Activated T-cell treated with anti-CD3 and anti-CD28 coated beads, Interleukin-2, amount 50 U/mL, for 4 hours (primary cell): Measurements from ENCODE around the gene CHST8. TPM values are rescaled to one million over a fixed set of nuclear protein-coding genes. Genes with fewer than 3 reads are reported as not detected.

ENCODE experiments used
- ATAC-seq, 2 donors: fragments of 200-7000 bp; cut with Tn5 transposase; one replicate each; pipeline ENCODE4 v1.10.0; 2021
- DNase-seq: peaks from one replicate; pipeline ENCODE4 v3.0.0-alpha.2; 2020
- H3K27me3 Mint-ChIP-seq: one replicate; pipeline ENCODE4 v1.8.0; 2021; ENCODE audit warnings: low read depth, mixed read lengths
- H3K36me3 Mint-ChIP-seq: one replicate; pipeline ENCODE4 v1.8.0; 2022; ENCODE audit warnings: mixed read lengths; ENCODE audit not compliant: insufficient read depth
- H3K4me1 Mint-ChIP-seq: one replicate; pipeline ENCODE4 v1.8.0; 2021; ENCODE audit warnings: low read depth, mixed read lengths
- H3K4me3 Mint-ChIP-seq: one replicate; pipeline ENCODE4 v1.8.0; 2021; ENCODE audit warnings: mild to moderate bottlenecking, moderate library complexity, mixed read lengths
- H3K9me3 Mint-ChIP-seq: one replicate; pipeline ENCODE4 v1.8.0; 2021; ENCODE audit warnings: mixed read lengths
- total RNA-seq, 3 donors: library from RNA; stranded (reverse); gene quantifications; one replicate each; pipeline ENCODE4 v1.2.1, GENCODE V29; 2021

CHST8 gene
- total RNA-seq, 3 donors from 2014 or later = not detected

DNA sequence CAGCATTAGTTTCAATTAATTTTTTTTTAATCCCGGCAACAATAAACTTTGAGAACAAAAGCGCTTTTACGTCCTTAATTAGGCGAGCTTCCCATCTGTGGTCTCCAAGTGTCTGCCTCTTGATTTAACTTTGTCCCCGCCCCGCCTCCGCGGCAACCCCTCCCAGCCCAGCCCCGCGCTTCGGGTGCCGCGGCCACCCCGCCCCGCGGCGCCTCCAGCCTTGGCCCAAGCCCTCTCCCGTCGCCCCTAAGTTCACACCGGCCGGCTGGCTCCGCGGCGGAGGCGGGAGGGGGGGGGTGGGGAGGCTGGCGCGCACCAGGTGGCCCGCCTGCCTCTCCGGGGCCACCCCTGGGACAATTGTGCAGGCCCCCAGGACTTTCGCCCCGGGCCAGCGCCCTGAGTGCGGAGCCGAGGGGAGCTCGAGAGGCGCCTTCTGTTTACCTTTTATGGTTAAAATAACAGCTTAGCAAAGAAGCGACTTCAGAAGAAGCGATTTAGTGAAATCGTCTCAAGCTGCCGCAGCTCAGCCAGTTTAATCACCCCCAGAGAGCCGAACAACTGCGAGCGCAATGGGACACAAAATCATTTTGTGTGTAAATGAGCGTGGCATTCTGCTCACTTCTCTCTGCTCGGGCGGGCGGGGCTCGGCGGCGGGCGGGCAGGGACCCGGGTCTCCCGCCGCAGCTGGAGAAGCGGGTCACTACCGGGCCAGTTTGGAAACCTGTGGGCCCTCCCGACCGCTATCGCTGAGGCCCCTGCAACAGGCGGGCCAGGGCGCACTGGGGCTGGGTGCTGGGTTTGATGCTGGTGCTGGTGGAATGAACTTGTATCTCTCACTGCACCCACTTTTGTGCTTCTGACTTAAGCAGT is 176.3 kb downstream of the CHST8 start:
- Mint-ChIP-seq H3K4me3 (peak overlapping the region; percentile 79), H3K27me3 (peaks cover 27% of the 10 kb centered on the region), H3K4me1 (peaks cover 3% of the 10 kb centered on the region), H3K9me3 (no peaks in the 10 kb centered on the region), H3K36me3 (no peaks in the 10 kb centered on the region)
- no peak for ATAC-seq
- no peak for DNase-seq

DNA sequence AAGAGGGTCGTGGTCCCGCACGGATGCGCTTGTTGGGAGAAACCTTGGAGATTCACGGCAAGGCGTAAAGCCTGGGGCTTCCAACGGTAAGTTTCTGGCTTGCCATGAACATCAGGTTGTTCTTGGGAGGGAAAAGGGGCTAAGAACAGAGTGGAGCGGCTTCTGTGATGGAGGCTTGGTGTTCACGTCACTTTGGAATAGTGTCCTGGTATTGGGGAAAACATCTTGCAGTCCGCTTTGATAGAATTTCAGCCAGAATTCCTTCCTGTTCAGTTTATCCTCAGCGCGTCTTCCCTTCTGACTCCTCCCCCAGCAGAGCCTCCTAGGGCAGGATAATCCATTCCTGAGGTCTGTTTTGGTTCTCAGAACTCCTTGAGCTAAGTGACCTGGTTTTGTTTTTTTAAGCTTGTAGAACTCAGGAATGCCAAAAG is 176.9 kb downstream of the CHST8 start:
- no peak for DNase-seq
- Mint-ChIP-seq H3K27me3 (peaks cover 22% of the 10 kb centered on the region), H3K36me3 (no peaks in the 10 kb centered on the region), H3K4me1 (peaks cover 3% of the 10 kb centered on the region), H3K9me3 (no peaks in the 10 kb centered on the region), H3K4me3 (no peak overlapping the region)
- no peak for ATAC-seq

DNA sequence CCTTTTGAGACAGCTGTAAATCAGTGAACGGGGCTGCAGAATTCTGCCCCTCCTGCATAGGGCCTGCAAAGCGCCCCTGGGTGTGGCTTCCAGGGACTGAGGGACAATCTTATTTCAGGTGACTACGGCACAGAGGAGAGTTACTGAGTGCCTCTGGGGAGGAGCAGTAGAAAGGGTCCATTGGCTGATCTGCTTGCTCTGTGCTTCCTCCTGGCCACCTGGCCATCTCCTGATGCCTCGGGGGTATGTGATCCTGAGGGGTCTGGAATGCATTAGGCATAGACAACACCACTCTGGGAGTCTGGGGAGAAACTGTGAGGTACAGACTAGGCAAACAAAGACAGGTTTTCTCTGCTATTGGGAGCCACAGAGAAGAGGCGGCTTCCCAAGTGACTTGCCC is 177.7 kb downstream of the CHST8 start:
- no peak for ATAC-seq
- Mint-ChIP-seq H3K4me1 (peaks cover 3% of the 10 kb centered on the region), H3K4me3 (no peak overlapping the region), H3K9me3 (no peaks in the 10 kb centered on the region), H3K36me3 (no peaks in the 10 kb centered on the region), H3K27me3 (peaks cover 16% of the 10 kb centered on the region)
- DNase-seq = no peak

DNA sequence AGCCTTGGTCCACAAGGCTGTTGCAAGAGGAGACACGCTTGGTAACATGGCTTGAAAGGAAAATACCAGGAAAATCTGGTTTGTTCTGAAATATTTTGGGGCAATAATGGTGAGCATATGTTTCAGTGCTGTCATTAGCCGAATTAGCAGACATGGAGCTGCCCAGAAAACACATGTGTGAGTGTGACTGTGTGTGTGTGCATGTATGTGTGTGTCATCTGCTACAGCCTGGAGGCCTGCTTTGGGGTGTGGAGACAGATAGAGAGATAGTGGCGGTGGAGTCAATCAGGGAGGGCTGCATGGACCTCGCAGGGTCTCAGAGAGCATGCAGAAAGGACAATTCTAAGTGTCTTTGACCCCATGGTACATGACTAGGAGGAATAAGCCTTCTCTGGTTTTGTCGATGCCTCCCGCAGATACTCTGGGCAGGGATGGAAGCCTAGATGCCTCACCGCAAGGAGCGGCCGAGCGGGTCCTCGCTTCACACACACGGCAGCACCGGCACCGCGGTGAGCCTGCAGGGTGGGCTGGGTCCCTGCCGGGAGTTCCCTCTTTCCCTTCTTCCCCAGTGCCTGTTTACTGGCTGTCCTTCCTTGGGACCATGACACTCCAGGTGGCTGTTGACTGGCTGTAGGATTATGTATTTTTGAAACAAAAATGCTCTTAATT is 178.4 kb downstream of the CHST8 start:
- ATAC-seq = no peak
- H3K36me3 Mint-ChIP-seq = no peaks in the 10 kb centered on the region
- peaks cover 3% of the 10 kb centered on the region for H3K4me1 Mint-ChIP-seq
- no peak for DNase-seq
- no peak overlapping the region for H3K4me3 Mint-ChIP-seq
- H3K9me3 Mint-ChIP-seq = no peaks in the 10 kb centered on the region
- peaks cover 12% of the 10 kb centered on the region for H3K27me3 Mint-ChIP-seq

DNA sequence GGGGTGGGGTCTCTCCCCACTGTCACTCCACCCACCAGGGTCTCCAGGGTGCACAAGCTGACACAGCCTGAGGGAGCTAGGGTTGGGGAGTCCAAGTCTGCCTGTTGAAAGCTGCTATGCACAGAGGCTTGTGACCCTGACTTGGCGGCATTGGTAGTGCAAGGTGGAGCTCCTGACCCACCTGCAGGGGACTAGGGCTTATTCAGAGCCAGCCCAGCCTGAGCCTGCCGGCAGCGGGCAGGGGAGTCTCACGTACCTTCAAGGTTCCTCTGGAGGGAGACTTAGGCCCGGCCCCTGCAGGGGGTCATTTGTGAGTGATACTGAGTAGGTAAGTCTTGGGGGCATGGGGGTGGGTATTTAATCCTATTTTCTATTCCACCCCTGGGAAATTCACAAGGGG is 179.7 kb downstream of the CHST8 start:
- H3K4me3 Mint-ChIP-seq = no peak overlapping the region
- peaks cover 12% of the 10 kb centered on the region for H3K27me3 Mint-ChIP-seq
- H3K4me1 Mint-ChIP-seq = peaks cover 9% of the 10 kb centered on the region
- DNase-seq = no peak
- no peaks in the 10 kb centered on the region for H3K9me3 Mint-ChIP-seq
- H3K36me3 Mint-ChIP-seq = no peaks in the 10 kb centered on the region
- no peak for ATAC-seq

DNA sequence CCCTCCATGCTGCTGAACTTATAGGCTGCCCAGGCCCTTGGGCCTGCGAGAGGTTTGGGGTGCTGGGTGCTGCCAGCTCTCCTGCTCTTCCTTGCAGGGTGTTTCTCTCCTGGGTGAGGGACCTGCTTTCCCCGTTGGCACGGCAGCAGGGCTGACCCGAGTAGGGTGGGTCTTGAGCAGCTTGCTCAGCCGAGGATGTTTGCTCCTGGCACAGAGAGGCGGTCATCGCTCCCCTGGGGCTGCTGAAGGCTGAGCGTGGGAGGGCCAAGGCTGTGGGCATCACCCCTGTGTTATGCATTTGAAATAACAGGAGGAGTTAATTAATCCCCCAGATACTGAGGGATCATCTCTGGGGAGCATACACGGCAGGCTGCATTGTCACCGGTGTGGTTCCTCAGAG is 180.2 kb downstream of the CHST8 start:
- Mint-ChIP-seq H3K27me3 (peaks cover 12% of the 10 kb centered on the region), H3K4me1 (peaks cover 14% of the 10 kb centered on the region), H3K4me3 (no peak overlapping the region), H3K9me3 (no peaks in the 10 kb centered on the region), H3K36me3 (no peaks in the 10 kb centered on the region)
- no peak for DNase-seq
- no peak for ATAC-seq

DNA sequence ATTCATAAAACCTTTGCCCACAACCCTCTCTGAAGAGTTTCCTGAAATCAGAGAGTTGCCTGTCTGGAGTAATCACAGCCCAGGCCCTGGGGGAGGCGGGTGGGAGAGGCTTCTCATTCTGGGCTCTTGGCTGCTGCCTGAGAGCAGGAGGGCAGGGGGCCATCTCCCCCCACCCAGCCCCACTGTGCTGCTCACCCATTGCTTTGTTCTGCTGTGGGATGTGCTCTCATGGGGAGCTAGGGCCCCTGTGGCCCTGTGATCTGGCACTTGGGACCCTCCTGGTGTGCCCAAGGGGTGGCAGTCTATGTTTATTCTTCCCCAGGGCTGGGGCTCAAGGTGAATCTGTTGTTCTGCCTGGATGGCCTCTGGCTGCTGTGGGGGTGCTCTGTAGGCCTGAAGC is 181.0 kb downstream of the CHST8 start:
- ATAC-seq = no peak
- no peaks in the 10 kb centered on the region for H3K9me3 Mint-ChIP-seq

DNA sequence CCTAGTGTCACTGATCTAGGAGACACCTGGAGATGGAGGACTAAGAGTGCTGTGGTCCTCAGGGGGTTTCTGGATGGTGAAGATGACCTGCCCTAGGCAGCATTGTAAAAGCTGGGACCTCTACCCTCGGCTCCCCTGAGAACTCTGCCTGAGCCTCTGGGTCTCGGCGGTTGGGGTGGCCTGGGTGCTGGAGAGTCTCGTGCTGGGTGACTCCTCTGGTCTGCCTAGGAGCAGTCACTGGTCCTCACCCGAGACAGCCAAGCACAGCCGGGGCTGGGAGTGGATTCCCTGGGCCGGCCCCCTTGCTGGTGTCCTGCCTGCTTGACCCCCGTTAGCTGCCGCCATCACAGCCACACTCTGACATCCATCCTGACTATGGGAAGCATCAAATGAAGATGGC is 181.6 kb downstream of the CHST8 start:
- Mint-ChIP-seq H3K36me3 (no peaks in the 10 kb centered on the region), H3K4me3 (no peak overlapping the region), H3K27me3 (peaks cover 12% of the 10 kb centered on the region), H3K9me3 (no peaks in the 10 kb centered on the region), H3K4me1 (peaks cover 12% of the 10 kb centered on the region)
- DNase-seq = no peak
- ATAC-seq = no peak

More for the DNA sequence above, 181.0 kb downstream of the CHST8 start:
- H3K4me3 Mint-ChIP-seq = no peak overlapping the region
- peaks cover 12% of the 10 kb centered on the region for H3K4me1 Mint-ChIP-seq
- H3K36me3 Mint-ChIP-seq = no peaks in the 10 kb centered on the region
- peaks cover 12% of the 10 kb centered on the region for H3K27me3 Mint-ChIP-seq
- DNase-seq = no peak

DNA sequence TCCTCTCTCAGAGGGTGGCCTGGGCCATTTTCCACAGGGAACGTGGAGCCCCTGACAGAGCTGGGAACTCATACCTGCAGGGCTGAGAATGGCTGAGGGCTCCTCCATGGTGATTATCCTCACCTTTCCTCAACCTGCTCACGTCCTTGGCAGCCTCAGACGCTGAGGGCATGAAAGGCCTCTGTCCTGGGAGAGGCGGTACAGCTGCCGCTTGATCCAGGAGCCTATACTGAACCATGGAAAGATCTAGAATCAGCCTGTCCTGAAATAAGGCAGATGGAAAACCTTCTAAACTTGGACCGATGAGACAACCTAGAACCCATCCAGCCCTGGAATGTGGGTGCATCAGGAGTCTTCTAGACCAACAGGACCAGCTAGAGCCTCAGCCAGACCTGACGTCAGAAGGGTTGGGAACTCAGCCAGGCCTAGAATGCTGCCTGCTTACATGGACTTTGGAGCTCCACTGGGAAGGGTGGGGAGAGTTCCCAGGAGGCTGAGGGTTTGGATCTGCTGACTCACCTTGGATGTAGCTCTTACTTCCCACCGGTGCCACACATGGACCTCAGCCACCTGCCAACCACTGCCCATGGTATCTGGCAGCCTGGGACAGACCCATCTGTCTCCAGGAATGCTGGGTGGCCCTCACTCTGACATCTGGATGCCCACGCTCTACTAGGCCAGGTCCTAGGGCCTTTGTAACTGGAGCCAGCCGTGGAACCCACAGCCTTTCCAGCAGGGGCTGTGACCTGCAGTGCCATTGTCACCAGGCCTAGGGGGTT is 182.5 kb downstream of the CHST8 start:
- ATAC-seq (no peak), DNase-seq (no peak)
- peaks cover 4% of the 10 kb centered on the region for H3K27me3 Mint-ChIP-seq
- no peak overlapping the region for H3K4me3 Mint-ChIP-seq
- H3K4me1 Mint-ChIP-seq = peaks cover 12% of the 10 kb centered on the region
- H3K36me3 Mint-ChIP-seq = no peaks in the 10 kb centered on the region
- H3K9me3 Mint-ChIP-seq = no peaks in the 10 kb centered on the region

DNA sequence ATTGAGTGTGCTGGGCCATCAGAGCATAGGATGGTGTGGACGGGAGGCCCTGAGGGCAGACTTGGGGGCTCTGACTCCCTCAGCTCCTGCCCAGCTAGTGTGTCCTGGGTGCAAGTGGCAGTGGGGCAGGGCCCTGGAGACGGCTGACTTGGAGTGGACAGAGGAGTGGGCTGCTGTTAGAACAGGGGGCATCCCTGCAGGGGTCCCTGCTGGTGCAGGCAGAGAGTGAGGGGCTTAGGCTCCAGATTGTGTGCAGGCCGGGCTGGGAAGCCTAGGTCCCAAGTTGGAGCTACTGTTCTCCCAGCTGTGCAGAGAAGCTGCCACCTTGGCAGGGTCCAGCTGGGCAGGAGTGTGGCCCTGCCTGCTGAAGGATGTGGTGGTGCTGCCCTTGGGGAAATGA is 183.6 kb downstream of the CHST8 start:
- no peak for DNase-seq
- ATAC-seq = no peak
- Mint-ChIP-seq H3K27me3 (no peaks in the 10 kb centered on the region), H3K9me3 (no peaks in the 10 kb centered on the region), H3K4me3 (no peak overlapping the region), H3K36me3 (no peaks in the 10 kb centered on the region), H3K4me1 (peaks cover 12% of the 10 kb centered on the region)

DNA sequence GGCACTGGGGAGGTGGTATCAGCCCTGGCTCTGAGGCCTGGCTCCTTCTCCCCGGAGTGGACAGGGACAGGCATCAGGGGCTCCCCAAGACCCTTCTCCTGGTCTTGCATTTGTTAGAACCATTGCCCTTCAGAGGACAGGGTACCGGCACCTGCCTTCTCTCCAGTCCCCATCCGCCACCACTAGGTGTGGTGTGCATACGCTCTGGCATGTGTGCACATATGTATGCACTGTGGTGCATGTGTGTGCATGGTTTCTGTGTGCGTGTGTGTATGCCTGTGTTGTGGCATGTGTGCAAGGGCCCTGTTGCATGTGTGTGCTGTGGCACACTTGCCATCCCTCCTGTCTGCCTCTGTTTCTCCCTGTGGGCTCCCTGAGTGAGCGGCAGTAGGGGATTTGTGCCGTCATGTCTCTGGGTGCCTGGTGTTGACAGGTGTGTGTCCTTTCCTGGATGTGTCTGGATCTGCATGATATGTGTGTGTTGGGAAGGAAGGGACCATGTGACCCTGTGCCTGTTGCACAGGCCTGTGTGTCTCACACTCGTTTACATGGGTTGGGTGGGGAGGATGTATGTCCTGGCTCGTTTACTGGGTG is 184.2 kb downstream of the CHST8 start:
- Mint-ChIP-seq H3K9me3 (no peaks in the 10 kb centered on the region), H3K4me1 (peaks cover 12% of the 10 kb centered on the region), H3K4me3 (no peak overlapping the region), H3K27me3 (no peaks in the 10 kb centered on the region), H3K36me3 (no peaks in the 10 kb centered on the region)
- ATAC-seq (no peak), DNase-seq (no peak)

DNA sequence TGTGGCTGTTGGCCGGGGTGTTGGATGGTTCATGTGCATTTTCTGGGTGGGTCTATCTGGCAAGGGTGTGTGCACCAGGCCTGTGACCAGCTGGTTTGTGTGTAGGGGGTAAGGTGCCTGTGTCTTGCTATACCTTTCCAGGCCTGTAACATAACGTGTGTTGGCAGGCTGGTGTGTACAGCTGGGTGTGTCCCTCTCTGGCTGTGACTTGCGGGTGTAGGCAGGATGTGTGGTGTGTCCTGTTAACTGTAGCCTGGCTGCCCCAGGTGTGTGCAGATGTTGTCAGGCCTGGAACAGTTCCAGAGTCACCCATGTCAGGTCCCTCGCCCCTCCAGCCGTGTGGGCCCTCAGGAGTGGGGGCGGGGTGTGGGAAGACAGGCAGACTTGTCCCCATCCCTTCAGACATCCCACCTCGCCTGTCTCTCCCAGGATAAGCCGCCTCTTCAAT is 184.7 kb downstream of the CHST8 start:
- no peak for ATAC-seq
- Mint-ChIP-seq H3K4me1 (peaks cover 12% of the 10 kb centered on the region), H3K36me3 (no peaks in the 10 kb centered on the region), H3K9me3 (no peaks in the 10 kb centered on the region), H3K4me3 (no peak overlapping the region), H3K27me3 (no peaks in the 10 kb centered on the region)
- no peak for DNase-seq

DNA sequence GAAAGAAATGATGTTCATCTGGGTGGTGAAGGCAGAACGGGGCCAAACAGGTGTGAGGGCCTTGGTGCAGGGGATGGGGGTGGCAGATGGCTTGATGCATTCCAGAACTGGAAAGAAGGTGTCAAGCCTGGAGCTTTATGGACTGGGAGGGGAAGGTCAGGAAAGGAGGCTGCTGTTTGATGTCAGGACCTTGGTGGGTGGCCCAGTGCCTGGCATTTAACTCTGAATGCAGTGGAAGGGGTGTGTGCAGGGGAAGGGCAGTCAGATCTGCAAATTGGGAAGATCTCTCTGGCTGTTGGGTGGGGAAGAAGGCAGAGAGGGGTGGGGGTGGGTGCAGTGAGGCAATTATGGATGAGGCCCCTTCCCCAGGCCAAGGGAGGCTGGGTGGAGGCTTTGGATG is 186.6 kb downstream of the CHST8 start:
- DNase-seq = no peak
- H3K4me1 Mint-ChIP-seq = peaks cover 12% of the 10 kb centered on the region
- ATAC-seq = no peak
- no peaks in the 10 kb centered on the region for H3K36me3 Mint-ChIP-seq
- no peaks in the 10 kb centered on the region for H3K9me3 Mint-ChIP-seq
- no peaks in the 10 kb centered on the region for H3K27me3 Mint-ChIP-seq
- H3K4me3 Mint-ChIP-seq = no peak overlapping the region

DNA sequence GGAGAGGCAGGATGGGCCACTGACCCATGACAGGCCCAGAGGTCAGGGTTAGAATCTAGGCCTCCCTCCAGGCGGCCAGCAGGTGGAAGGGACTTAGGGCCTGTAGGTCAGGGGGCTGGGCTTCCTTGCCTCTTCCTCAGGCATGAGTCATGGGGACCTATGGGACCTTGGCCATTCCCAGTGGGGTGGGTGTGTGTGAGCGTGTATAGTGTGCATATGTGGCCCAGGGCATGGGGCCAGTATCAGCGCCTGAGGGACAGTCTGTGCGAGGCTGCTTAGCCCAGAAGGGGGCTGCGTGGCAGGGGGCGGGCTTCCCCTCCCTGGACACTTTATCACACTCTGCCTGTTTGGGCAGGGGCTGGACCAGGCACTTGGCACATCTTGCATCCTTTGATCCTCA is 188.2 kb downstream of the CHST8 start:
- no peaks in the 10 kb centered on the region for H3K36me3 Mint-ChIP-seq
- no peak for DNase-seq
- no peaks in the 10 kb centered on the region for H3K9me3 Mint-ChIP-seq
- no peak overlapping the region for H3K4me3 Mint-ChIP-seq
- peaks cover 12% of the 10 kb centered on the region for H3K4me1 Mint-ChIP-seq
- ATAC-seq = no peak
- peaks cover 2% of the 10 kb centered on the region for H3K27me3 Mint-ChIP-seq
